SKM-1 treated with dmso at 0.1 percent for 144 hours (cell line): ENCODE data around the gene CCL22.
"Not testable (repeated sequence)": the region's sequence is repeated elsewhere in the genome, so short reads cannot be mapped to it uniquely, and the experiment has no call there.

Experiments
- DNase-seq: peaks from one replicate; lab custom pipeline; 2025; ENCODE audit not compliant: unreplicated experiment; lab: John Stamatoyannopoulos, UW

The CCL22 gene

GRCh38 chr16:57374067-57374534, 15.5 kb downstream of the CCL22 start:
- no peak for DNase-seq

- DNase-seq = not testable (repeated sequence)
Measured at GRCh38 chr16:57374925-57375465, 16.4 kb downstream of the CCL22 start.

GRCh38 chr16:57376313-57376818, 17.8 kb downstream of the CCL22 start:
- no peak for DNase-seq

GRCh38 chr16:57377080-57377841, 18.7 kb downstream of the CCL22 start:
- no peak for DNase-seq

GRCh38 chr16:57379579-57379978, 21.0 kb downstream of the CCL22 start:
- DNase-seq = no peak

- DNase-seq = no peak
Measured at GRCh38 chr16:57380671-57381462, 22.3 kb downstream of the CCL22 start.

GRCh38 chr16:57381791-57382534, 23.4 kb downstream of the CCL22 start:
- DNase-seq = no peak

- DNase-seq = no peak
Measured at GRCh38 chr16:57382535-57383275, 24.1 kb downstream of the CCL22 start.

GRCh38 chr16:57383276-57384247, 25.0 kb downstream of the CCL22 start:
- no peak for DNase-seq

GRCh38 chr16:57384248-57385070, 25.9 kb downstream of the CCL22 start:
- DNase-seq = peak; percentile 62

- no peak for DNase-seq
Measured at GRCh38 chr16:57385083-57385482, 26.5 kb downstream of the CCL22 start.

- no peak for DNase-seq
Measured at GRCh38 chr16:57386381-57386951, 27.9 kb downstream of the CCL22 start.

GRCh38 chr16:57387598-57388354, 29.2 kb downstream of the CCL22 start:
- DNase-seq = no peak

GRCh38 chr16:57388359-57389086, 29.9 kb downstream of the CCL22 start:
- no peak for DNase-seq

GRCh38 chr16:57389087-57389468, 30.5 kb downstream of the CCL22 start:
- DNase-seq = no peak

GRCh38 chr16:57390636-57391295, 32.2 kb downstream of the CCL22 start:
- no peak for DNase-seq
